Central memory CD4-positive, alpha-beta T cell (primary cell): ENCODE data around the gene VPS37B.
A peak's percentile ranks its signal among the peaks of the same experiment; 100 is the strongest.

Source experiments
- DNase-seq: peaks from one replicate; pipeline ENCODE4 v3.0.0; 2022

Gene VPS37B

GRCh38 chr12:122865268-122866231, 30.4 kb downstream of the VPS37B start:
- no peak for DNase-seq

GRCh38 chr12:122864894-122865253, 31.1 kb downstream of the VPS37B start:
- DNase-seq, result no peak

- DNase-seq, result no peak
These were observed 32.8 kb downstream of the VPS37B start for GRCh38 chr12:122862872-122863701.

GRCh38 chr12:122862110-122862634, 33.8 kb downstream of the VPS37B start:
- DNase-seq, result no peak

GRCh38 chr12:122861587-122861970, 34.3 kb downstream of the VPS37B start:
- no peak for DNase-seq

GRCh38 chr12:122860854-122861586, 34.9 kb downstream of the VPS37B start:
- DNase-seq, result no peak

- DNase-seq, result peak; percentile 69
These were observed 35.7 kb downstream of the VPS37B start for GRCh38 chr12:122860040-122860853.

- no peak for DNase-seq
These were observed 36.5 kb downstream of the VPS37B start for GRCh38 chr12:122859303-122860039.

GRCh38 chr12:122858591-122859302, 37.2 kb downstream of the VPS37B start:
- DNase-seq, result no peak

GRCh38 chr12:122858171-122858570, 37.8 kb downstream of the VPS37B start:
- no peak for DNase-seq

- DNase-seq, result no peak
These were observed 38.8 kb downstream of the VPS37B start for GRCh38 chr12:122856999-122857671.

GRCh38 chr12:122855928-122856831, 39.7 kb downstream of the VPS37B start:
- no peak for DNase-seq

GRCh38 chr12:122855071-122855829, 40.7 kb downstream of the VPS37B start:
- no peak for DNase-seq

- DNase-seq, result no peak
These were observed 41.4 kb downstream of the VPS37B start for GRCh38 chr12:122854554-122854953.

GRCh38 chr12:122853582-122854245, 42.2 kb downstream of the VPS37B start:
- no peak for DNase-seq

GRCh38 chr12:122852336-122853275, 43.3 kb downstream of the VPS37B start:
- no peak for DNase-seq
